ENCODE measurements around the gene ITPR1.

GRCh38 chr3:4506559-4507023 is 13.4 kb downstream of the ITPR1 start:
- TF ChIP-seq ARNTL (CRISPR knock-in tag; IDR thresholded peaks at IDR 0.05; ENCODE audit: borderline replicate concordance, low read depth) = no peak
- TF ChIP-seq ZFP30 (CRISPR knock-in tag; IDR thresholded peaks at IDR 0.05) = no peak
- TF ChIP-seq PATZ1 (CRISPR knock-in tag; IDR thresholded peaks at IDR 0.05; ENCODE audit: borderline replicate concordance) = no peak

Measured in SK-N-SH treated with all-trans-retinoic acid at 6 μM for 48 hours (cell line).